H9 (cell line): ENCODE measurements around the gene IMMP1L. TPM values are rescaled to one million over a fixed set of nuclear protein-coding genes. Genes with fewer than 3 reads are reported as not detected.

ENCODE experiments used
- DNase-seq: peaks from one replicate; pipeline ENCODE4 v3.0.0-alpha.2; 2017
- H2AFZ ChIP-seq: one replicate; pipeline ENCODE4 v1.6.1; 2013; ENCODE audit warnings: mild to moderate bottlenecking, low read length, control low read depth, moderate library complexity
- H2AK5ac ChIP-seq: 2 replicates; pipeline ENCODE4 v1.6.1; 2013; ENCODE audit warnings: low read length, control low read depth, mixed read lengths; ENCODE audit not compliant: insufficient read length
- H2BK120ac ChIP-seq: one replicate; pipeline ENCODE4 v1.6.1; 2013; ENCODE audit warnings: low read depth, mild to moderate bottlenecking, low read length, control low read depth, inconsistent platforms; ENCODE audit not compliant: poor library complexity, severe bottlenecking
- H2BK12ac ChIP-seq: 2 replicates; pipeline ENCODE4 v1.6.1; 2013; ENCODE audit warnings: low read length, control low read depth, mixed read lengths, low read depth; ENCODE audit not compliant: insufficient read length
- H2BK15ac ChIP-seq: 2 replicates; pipeline ENCODE4 v1.6.1; 2013; ENCODE audit warnings: low read depth, low read length, control low read depth
- H2BK20ac ChIP-seq: one replicate; pipeline ENCODE4 v1.6.1; 2013; ENCODE audit warnings: low read depth, mild to moderate bottlenecking, low read length, control low read depth, inconsistent platforms; ENCODE audit not compliant: poor library complexity, severe bottlenecking
- H2BK5ac ChIP-seq: 2 replicates; pipeline ENCODE4 v1.6.1; 2013; ENCODE audit warnings: low read length, control low read depth, mixed read lengths; ENCODE audit not compliant: insufficient read length
- H3K14ac ChIP-seq: 2 replicates; pipeline ENCODE4 v1.6.1; 2013; ENCODE audit warnings: low read length, control low read depth; ENCODE audit not compliant: insufficient read depth
- H3K18ac ChIP-seq: 2 replicates; pipeline ENCODE4 v1.6.1; 2013; ENCODE audit warnings: low read depth, mild to moderate bottlenecking, mixed read lengths, low read length, control low read depth; ENCODE audit not compliant: insufficient read length
- H3K23ac ChIP-seq: 2 replicates; pipeline ENCODE4 v1.6.1; 2013; ENCODE audit warnings: low read length, control low read depth, mixed read lengths, low read depth; ENCODE audit not compliant: insufficient read length
- H3K23me2 ChIP-seq: 2 replicates; pipeline ENCODE4 v1.6.1; 2013; ENCODE audit warnings: low read depth, mild to moderate bottlenecking, mixed read lengths, low read length, control low read depth; ENCODE audit not compliant: insufficient read length, poor library complexity, severe bottlenecking
- H3K27ac ChIP-seq: 2 replicates; pipeline ENCODE4 v1.5.1; 2013; ENCODE audit warnings: low read length, control low read depth, mixed read lengths, low read depth; ENCODE audit not compliant: insufficient read length
- H3K27me3 ChIP-seq: 2 replicates; pipeline ENCODE4 v1.6.1; 2013; ENCODE audit warnings: low read length, control low read depth, inconsistent platforms; ENCODE audit not compliant: insufficient read depth
- H3K4ac ChIP-seq: 2 replicates; pipeline ENCODE4 v1.6.1; 2013; ENCODE audit warnings: low read depth, mild to moderate bottlenecking, control low read depth, inconsistent platforms, low read length, moderate library complexity
- H3K4me1 ChIP-seq: 2 replicates; pipeline ENCODE4 v1.6.1; 2013; ENCODE audit warnings: low read length, control low read depth, inconsistent platforms; ENCODE audit not compliant: insufficient read depth
- H3K4me2 ChIP-seq: 2 replicates; pipeline ENCODE4 v1.6.1; 2013; ENCODE audit warnings: low read length, control low read depth, mixed read lengths; ENCODE audit not compliant: insufficient read length, insufficient read depth
- H3K56ac ChIP-seq: 2 replicates; pipeline ENCODE4 v1.6.1; 2013; ENCODE audit warnings: low read depth, mild to moderate bottlenecking, mixed read lengths, low read length, control low read depth; ENCODE audit not compliant: insufficient read length
- H3K79me1 ChIP-seq: 2 replicates; pipeline ENCODE4 v1.6.1; 2013; ENCODE audit warnings: low read depth, mild to moderate bottlenecking, moderate library complexity, low read length, control low read depth, inconsistent platforms; ENCODE audit not compliant: insufficient read depth, poor library complexity, severe bottlenecking
- H3K79me2 ChIP-seq: 2 replicates; pipeline ENCODE4 v1.6.1; 2013; ENCODE audit warnings: low read length, control low read depth, inconsistent platforms; ENCODE audit not compliant: insufficient read depth
- H3K9ac ChIP-seq: 2 replicates; pipeline ENCODE4 v1.6.1; 2013; ENCODE audit warnings: low read length, control low read depth, mixed read lengths; ENCODE audit not compliant: insufficient read length; ENCODE audit errors: extremely low read depth
- H3K9me3 ChIP-seq: one replicate; pipeline ENCODE4 v1.6.1; 2013; ENCODE audit warnings: low read depth, low read length, inconsistent platforms; ENCODE audit not compliant: control insufficient read depth
- H3T11ph ChIP-seq: one replicate; pipeline ENCODE4 v1.6.1; 2013; ENCODE audit warnings: mild to moderate bottlenecking, low read length, control low read depth, inconsistent platforms
- H4K20me1 ChIP-seq: one replicate; pipeline ENCODE4 v1.6.1; 2013; ENCODE audit not compliant: control insufficient read depth, insufficient read length, insufficient read depth
- H4K5ac ChIP-seq: 2 replicates; pipeline ENCODE4 v1.6.1; 2013; ENCODE audit warnings: low read depth, mild to moderate bottlenecking, mixed read lengths, low read length, control low read depth; ENCODE audit not compliant: insufficient read length
- H4K8ac ChIP-seq: replicated peaks from 2 replicates; pipeline ENCODE4 v1.6.1; 2013; ENCODE audit warnings: low read length, control low read depth, mixed read lengths, low read depth; ENCODE audit not compliant: insufficient read length
- H4K91ac ChIP-seq: 2 replicates; pipeline ENCODE4 v1.6.1; 2013; ENCODE audit warnings: low read depth, mild to moderate bottlenecking, moderate library complexity, mixed read lengths, low read length, control low read depth; ENCODE audit not compliant: insufficient read length
- H3K27ac Mint-ChIP-seq, 3 experiments: 2 replicates in 2 of 3; 3 replicates in 1 of 3; pipeline ENCODE4 v1.8.0; 2020 to 2021; ENCODE audit warnings: mixed read lengths in 3 of 3, mild to moderate bottlenecking in 1 of 3, moderate library complexity in 1 of 3
- H3K27me3 Mint-ChIP-seq: 2 replicates; pipeline ENCODE4 v1.8.0; 2021; ENCODE audit warnings: low read depth, mild to moderate bottlenecking, moderate library complexity, mixed read lengths
- H3K36me3 Mint-ChIP-seq, 3 experiments: 2 replicates in 2 of 3; 3 replicates in 1 of 3; pipeline ENCODE4 v1.8.0; 2020 to 2021; ENCODE audit warnings: low read depth in 3 of 3, mixed read lengths in 3 of 3; ENCODE audit not compliant: insufficient read depth in 1 of 3
- H3K4me1 Mint-ChIP-seq, 2 experiments: 2 replicates each; pipeline ENCODE4 v1.8.0; 2020; ENCODE audit warnings: mixed read lengths in 2 of 2
- H3K4me3 Mint-ChIP-seq, 2 experiments: 2 replicates in 1 of 2; 3 replicates in 1 of 2; pipeline ENCODE4 v1.8.0; 2020 to 2021; ENCODE audit warnings: mild to moderate bottlenecking in 2 of 2, mixed read lengths in 2 of 2, moderate library complexity in 1 of 2
- H3K9me3 Mint-ChIP-seq, 2 experiments: 2 replicates in 1 of 2; 3 replicates in 1 of 2; pipeline ENCODE4 v1.8.0; 2020; ENCODE audit warnings: mild to moderate bottlenecking in 2 of 2, mixed read lengths in 2 of 2, moderate library complexity in 1 of 2
- CTCF ChIP-seq: fragments of 200-600 bp; sonication (generic); conservative IDR thresholded peaks from 3 replicates; pipeline ENCODE4 v1.8.0; 2021; ENCODE audit warnings: antibody characterized with exemption, mild to moderate bottlenecking
- WGBS: extraction: QIAGEN DNeasy Blood & Tissue Kit; methylation state at CpG from one replicate; pipeline ENCODE4 v1.1.7; 2013; ENCODE audit warnings: missing lambda C conversion rate, low lambda C conversion rate, mixed read lengths; ENCODE audit not compliant: insufficient read length; ENCODE audit errors: extremely low coverage; 5-methylcytosine and 5-hydroxymethylcytosine counted together
- total RNA-seq: library from RNA; stranded (reverse); gene quantifications from 2 replicates; pipeline ENCODE4 v1.2.1, GENCODE V29; 2021

Gene IMMP1L
- total RNA-seq, 1 experiment from 2014 or later: 27.0 TPM

GRCh38 chr11:31421820-31422219, 87.6 kb downstream of the IMMP1L start:
- no peak overlapping the region for H4K5ac ChIP-seq
- H3K9me3 ChIP-seq: no peaks in the 10 kb centered on the region
- H3K23me2 ChIP-seq: no peaks in the 10 kb centered on the region
- no peaks in the 10 kb centered on the region for H3K27me3 ChIP-seq
- H4K8ac ChIP-seq: no peak overlapping the region
- no CpG with 5 or more reads among the region's 2 CpGs for whole genome bisulfite sequencing
- no peak overlapping the region for H2BK20ac ChIP-seq
- no peak overlapping the region for H3K23ac ChIP-seq
- no peak overlapping the region for H3K4me2 ChIP-seq
- Mint-ChIP-seq H3K9me3 (no peaks in the 10 kb centered on the region), H3K4me3 (no peak overlapping the region), H3K4me1 (peaks cover 67 to 81% of the 10 kb centered on the region in 2 experiments), H3K36me3 (no peaks in the 10 kb centered on the region), H3K27me3 (no peaks in the 10 kb centered on the region), H3K27ac (peak overlapping the region; percentile 6 to 91 (median 27); a peak in 4 of 7 replicates)
- no peak overlapping the region for H3K14ac ChIP-seq
- H3K79me2 ChIP-seq: no peaks in the 10 kb centered on the region
- H2BK12ac ChIP-seq: no peak overlapping the region
- H2AFZ ChIP-seq: no peak overlapping the region
- no peak overlapping the region for H3T11ph ChIP-seq
- no peak overlapping the region for H3K9ac ChIP-seq
- H2AK5ac ChIP-seq: no peak overlapping the region
- no peak overlapping the region for H2BK15ac ChIP-seq
- H3K4ac ChIP-seq: no peak overlapping the region
- H3K4me1 ChIP-seq: peaks cover 7% of the 10 kb centered on the region
- no peak overlapping the region for H2BK5ac ChIP-seq
- H3K56ac ChIP-seq: no peak overlapping the region
- H3K79me1 ChIP-seq: no peaks in the 10 kb centered on the region
- H2BK120ac ChIP-seq: no peak overlapping the region
- H4K20me1 ChIP-seq: no peaks in the 10 kb centered on the region
- DNase-seq: no peak
- no peak for TF ChIP-seq CTCF
- H3K18ac ChIP-seq: no peak overlapping the region
- H3K27ac ChIP-seq: no peak overlapping the region
- H4K91ac ChIP-seq: no peak overlapping the region
